Stimulated activated CD8-positive, alpha-beta memory T cell treated with anti-CD3 and anti-CD28 coated beads, Interleukin-4, amount 100 ng/mL, for 4 hours (primary cell): ENCODE data around the gene SLC8A1.

Experiments used
- DNase-seq, 2 donors: peaks; one replicate each; pipeline ENCODE4 v3.0.0-alpha.2; 2020; ENCODE audit warnings: low read depth in 2 of 2, low spot score in 1 of 2

The SLC8A1 gene

DNA sequence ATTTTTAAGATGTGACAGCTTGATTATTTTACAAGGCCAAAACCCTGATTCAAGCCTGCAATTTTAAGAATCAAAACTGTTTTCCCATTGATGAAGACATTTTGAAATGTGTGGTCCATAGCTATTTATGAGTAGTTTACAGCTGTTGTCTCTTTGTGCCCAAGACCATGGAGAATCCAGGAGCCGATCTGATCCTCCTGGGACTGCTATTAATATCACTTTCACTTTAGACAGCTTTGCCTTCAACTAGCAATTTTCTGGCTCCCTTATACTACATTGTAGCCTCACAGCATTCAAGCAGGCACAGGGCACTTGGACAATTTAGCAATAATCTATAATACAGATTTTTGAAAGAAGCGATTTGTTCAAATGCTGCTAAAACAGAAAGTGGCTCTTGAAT is 172.9 kb downstream of the SLC8A1 start:
- no peak for DNase-seq

DNA sequence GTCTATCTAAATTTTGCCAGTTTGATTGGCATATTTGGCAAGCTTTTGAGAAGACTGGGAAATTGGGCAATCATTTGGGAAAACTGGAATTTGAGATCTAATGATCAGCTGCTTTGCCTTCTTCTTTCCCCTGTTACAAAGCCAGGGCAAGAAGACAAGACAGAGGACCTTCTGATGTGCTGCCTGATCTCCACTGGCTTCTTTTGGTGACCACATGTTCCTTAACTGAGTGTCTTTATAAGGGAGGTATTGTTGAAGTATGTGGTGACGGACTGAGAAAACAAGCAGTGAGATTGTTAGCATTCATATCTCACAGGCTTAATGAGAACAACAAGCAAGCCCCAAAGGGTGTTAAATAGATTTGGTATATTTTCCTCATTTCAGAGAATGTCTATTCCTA is 175.8 kb downstream of the SLC8A1 start:
- no peak for DNase-seq

- no peak for DNase-seq
Observed at GRCh38 chr2:40274270-40274669, 177.6 kb downstream of the SLC8A1 start.

GRCh38 chr2:40273734-40274182 is 178.1 kb downstream of the SLC8A1 start:
- no peak for DNase-seq

DNA sequence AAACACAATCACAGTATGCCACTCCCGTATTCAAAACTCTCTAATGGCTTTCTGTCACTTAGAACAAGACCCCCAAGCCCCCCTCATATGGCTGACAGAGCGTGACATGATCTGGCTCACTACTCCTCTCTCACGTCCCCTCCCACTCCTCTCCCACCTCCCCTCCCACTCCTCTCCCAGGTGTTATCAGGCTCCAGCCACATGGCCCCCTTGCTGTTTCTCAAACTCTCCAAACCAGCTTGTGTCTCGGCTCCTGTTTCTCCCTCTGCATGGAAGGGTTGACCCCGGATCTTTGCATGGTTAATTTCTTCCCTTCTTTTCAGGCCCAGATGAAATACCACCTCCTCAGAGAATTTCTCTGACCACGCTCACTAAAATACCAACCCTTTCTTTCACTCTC is 180.8 kb downstream of the SLC8A1 start:
- no peak for DNase-seq

DNA sequence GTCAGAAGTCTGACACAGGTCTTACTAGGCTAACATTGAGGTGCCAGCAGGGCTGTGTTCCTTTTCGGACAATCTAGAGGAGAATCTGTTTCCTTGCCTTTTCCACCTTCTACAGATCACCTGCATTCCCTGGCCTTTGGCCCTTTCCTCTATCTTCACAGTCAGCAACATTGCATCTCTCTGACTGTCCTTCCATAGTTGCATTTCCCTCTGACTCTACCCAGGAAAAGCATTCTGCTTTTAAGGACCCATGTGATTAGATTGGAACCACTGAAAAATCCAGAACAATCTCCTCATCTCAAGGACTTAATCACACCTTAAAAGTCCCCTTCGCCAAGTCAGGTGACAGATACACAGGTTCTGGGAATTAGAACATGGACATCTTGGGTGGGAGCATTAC is 181.5 kb downstream of the SLC8A1 start:
- DNase-seq: no peak

DNA sequence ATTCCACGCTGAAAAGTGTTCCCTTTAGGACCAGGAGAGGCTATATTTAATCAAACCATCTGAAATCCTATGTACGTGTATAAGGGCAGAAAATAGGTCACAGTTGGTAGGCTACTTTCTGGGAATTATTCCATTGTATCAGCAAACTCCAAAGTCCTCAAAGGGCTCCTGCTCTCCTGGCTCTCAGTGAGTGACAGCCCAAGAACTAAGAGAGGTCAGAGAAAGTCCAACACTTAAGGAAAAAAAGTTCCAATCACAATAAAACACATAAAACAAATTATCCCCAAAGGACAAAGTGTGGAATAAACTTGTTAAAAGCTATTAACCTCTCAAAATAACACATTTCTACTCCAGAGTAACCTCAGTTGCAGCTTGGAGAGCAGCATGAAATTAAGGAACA is 183.3 kb downstream of the SLC8A1 start:
- DNase-seq: no peak

- DNase-seq: no peak
Observed at GRCh38 chr2:40266201-40266600, 185.7 kb downstream of the SLC8A1 start.

DNA sequence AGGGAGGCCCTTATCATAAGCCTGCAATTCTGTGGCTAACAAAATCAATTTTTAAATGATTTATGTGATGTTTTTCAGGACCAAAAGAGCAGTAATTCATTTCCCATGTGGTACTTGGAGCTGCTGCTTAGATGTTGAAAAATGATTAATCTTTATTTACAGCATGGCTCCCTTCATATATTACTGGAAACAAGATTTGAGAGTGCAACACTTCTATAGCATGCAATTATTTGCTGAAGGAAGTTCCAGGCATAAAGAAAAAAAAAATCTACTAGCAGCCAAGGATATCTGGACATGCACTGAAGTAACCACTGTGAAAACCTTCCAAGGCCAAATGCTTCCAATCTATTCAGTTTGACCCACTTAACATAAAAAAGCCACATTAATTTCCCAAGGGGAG is 186.3 kb downstream of the SLC8A1 start:
- no peak for DNase-seq

GRCh38 chr2:40261042-40261441 is 190.8 kb downstream of the SLC8A1 start:
- DNase-seq: no peak

DNA sequence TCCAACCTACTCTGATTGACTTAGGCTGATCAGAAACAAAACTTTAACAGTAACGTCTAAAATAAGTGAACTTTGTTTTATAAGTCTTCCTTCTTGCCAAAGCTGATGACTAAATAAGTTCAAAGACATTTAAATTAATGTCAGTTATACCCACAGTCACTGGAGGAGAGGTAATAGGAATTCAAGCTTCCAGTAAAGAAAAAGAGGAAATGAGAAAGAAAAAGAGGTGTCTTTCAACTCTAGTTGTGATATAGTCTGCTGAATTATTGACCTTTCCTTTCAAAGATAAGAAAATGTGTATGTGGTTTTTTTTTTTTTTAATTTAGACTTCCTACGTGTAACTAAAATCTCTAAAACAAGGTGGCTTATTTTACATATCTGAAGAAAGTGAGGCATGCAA is 191.5 kb downstream of the SLC8A1 start:
- DNase-seq: no peak

DNA sequence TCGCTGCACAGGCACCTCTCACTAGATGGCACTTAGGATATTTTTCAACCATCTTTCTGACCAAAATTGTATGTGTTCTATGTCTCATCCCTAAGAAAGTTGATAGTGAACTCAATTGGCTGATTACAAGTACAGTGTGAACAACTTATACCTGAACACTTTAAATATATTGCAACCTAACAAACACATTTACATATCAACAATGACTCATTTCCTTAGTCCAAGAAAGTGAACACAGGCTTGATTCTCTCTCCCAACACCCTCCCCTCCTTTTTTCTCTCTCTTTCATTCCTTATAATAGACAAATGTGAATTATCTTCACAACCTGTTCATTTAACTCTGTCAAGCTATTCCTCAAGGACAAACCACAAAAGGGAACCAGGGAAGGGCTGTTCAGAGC is 192.0 kb downstream of the SLC8A1 start:
- DNase-seq: no peak

GRCh38 chr2:40258135-40258457 is 193.8 kb downstream of the SLC8A1 start:
- DNase-seq: no peak

GRCh38 chr2:40257340-40258134 is 194.4 kb downstream of the SLC8A1 start:
- DNase-seq: no peak

DNA sequence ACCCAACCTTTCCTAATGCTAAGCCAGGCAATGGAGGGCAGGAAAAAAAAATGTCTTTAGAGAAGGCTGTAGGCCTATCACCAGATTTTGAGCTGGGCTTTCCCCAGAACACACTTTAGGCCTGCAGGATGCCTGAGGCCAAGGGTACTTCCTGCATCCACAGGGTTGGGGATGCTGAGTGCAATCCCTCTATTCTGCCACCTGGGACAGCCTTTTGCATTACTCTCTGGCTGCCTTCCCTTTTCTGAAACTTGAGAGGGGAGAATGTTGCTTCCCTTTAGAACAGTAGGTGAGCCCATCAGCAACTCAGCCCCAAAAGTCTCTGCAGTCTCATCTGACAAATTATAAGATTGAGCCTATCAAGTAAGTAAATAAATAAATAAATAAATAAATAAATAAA is 195.2 kb downstream of the SLC8A1 start:
- no peak for DNase-seq

- no peak for DNase-seq
Observed at GRCh38 chr2:40256008-40256407, 195.9 kb downstream of the SLC8A1 start.

- DNase-seq: no peak
Observed at GRCh38 chr2:40255103-40255502, 196.8 kb downstream of the SLC8A1 start.

GRCh38 chr2:40254611-40255010 is 197.3 kb downstream of the SLC8A1 start:
- DNase-seq: no peak

- DNase-seq: no peak
Observed at GRCh38 chr2:40251137-40251536, 200.8 kb downstream of the SLC8A1 start.

GRCh38 chr2:40249577-40249976 is 202.3 kb downstream of the SLC8A1 start:
- no peak for DNase-seq

DNA sequence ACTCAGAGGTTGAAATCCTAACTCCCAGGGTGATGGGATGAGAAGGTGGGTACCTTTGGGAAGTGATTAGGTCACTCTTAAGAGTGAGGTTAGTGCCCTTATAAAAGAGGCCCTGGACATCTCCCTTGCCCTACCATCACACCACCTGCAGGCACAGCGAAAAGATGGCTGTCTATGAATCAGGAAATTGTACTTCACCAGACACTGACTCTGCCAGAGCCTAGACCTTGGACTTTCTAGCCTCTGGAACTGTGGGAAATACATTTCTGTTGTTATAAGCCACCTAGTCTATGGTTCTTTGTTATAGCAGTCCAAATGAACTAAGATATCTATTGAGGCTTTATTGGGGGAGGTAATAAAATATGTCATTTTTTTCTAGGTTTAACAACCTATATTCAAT is 203.6 kb downstream of the SLC8A1 start:
- DNase-seq: no peak

DNA sequence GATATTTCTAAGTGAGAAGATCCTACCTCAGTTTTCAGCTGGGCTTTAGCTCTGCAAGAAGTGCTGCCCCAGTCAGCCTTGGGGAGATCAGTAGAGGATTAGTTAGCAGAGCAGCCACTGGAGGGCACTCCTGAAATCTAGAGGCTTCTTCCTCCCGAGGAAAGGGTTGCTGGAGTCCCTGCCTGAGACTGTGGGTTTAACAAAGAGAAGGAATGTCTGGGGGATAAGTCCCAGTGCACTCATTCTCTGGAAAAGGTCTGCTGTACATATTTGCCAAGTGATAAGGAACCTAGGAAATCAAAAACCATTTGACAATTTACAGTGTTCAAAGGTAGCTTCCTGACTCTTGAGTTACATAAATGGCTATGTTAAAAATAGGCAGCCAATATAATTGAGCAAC is 207.2 kb downstream of the SLC8A1 start:
- no peak for DNase-seq

DNA sequence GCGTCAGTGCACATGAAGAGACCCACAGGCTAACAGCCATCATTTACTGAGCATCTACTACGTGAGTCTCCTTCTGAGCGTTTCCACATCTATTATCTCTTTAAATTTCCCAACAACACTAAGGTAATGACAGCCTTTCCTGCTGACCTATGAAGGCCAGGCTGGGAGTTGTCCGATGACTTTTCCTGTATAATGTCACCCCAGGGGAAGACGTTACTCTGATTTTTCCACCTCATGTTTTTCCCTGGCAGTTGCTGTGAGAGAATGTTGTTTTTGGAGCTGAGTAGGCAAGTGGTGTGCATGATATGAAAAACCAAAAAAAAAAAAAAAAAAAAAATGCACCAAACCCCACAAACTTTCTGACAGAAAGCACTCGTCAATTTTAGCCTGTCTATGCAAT is 207.6 kb downstream of the SLC8A1 start:
- no peak for DNase-seq
